Measurements from ENCODE around the gene TIMP2.

DNA sequence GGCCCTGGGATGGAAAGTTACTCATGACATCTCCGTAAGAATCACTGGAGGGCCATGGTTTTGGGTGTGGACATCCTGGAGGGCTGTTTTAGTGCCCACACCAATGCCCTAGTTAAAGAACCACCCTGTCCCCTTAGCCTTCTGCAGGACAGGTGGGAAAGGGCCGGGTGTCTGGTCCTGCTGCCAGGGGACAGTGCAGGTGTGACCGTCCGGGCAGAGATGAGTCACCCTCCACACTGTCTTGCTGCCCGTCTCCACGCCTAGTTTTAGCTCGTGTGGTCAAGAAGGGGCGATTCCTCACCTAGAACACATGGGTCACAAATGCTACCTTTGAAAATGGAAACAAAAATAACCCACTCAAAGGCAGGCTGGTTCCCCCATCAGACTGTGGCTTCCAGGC is 39.2 kb downstream of the TIMP2 start:
- TF ChIP-seq, protein P1, sequence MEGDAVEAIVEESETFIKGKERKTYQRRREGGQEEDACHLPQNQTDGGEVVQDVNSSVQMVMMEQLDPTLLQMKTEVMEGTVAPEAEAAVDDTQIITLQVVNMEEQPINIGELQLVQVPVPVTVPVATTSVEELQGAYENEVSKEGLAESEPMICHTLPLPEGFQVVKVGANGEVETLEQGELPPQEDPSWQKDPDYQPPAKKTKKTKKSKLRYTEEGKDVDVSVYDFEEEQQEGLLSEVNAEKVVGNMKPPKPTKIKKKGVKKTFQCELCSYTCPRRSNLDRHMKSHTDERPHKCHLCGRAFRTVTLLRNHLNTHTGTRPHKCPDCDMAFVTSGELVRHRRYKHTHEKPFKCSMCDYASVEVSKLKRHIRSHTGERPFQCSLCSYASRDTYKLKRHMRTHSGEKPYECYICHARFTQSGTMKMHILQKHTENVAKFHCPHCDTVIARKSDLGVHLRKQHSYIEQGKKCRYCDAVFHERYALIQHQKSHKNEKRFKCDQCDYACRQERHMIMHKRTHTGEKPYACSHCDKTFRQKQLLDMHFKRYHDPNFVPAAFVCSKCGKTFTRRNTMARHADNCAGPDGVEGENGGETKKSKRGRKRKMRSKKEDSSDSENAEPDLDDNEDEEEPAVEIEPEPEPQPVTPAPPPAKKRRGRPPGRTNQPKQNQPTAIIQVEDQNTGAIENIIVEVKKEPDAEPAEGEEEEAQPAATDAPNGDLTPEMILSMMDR (IDR thresholded peaks at IDR 0.05): no peak
- TF ChIP-seq POLR2AphosphoS5 (IDR thresholded peaks at IDR 0.05): no peak
